ENCODE measurements around the gene RABEPK.
"Not testable (repeated sequence)": the region's sequence is repeated elsewhere in the genome, so short reads cannot be mapped to it uniquely, and the experiment has no call there.

RABEPK gene

DNA sequence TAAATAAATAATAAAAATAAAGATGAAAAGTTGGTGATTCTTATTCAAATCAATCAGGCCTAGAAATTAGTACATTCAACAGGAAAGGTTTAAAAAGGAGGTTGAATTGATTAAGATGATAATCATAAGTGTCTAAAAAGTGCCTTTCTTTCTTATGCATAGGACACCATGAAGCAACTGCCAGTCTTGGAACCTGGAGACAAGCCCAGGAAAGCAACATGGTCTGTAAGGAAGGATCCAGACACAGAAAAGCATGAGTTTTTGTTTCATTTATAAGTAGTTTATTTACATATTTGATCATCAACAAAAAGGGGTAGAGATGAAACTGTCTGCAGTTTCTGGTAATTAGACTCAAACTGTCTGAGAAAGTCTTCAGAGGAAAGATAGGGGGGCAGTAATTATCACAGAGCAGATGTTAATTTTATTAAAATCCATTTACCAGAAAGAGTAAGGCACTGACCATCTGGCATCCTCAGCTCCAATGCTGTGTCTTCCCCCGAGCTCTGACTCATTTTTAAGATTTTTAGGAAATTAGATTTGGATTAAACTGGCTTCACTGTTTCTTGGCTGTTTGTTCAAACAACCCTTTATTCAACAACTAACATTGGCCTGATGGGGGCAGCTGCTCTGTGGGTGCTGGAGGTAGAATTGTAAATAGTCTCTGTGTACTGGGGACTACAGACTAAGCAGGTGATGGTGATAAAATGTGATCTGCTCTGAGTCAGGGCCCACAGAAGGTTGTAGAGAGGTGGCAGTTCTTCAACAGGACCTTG, 2.7 kb downstream of the RABEPK start:
- no peak for DNase-seq

DNA sequence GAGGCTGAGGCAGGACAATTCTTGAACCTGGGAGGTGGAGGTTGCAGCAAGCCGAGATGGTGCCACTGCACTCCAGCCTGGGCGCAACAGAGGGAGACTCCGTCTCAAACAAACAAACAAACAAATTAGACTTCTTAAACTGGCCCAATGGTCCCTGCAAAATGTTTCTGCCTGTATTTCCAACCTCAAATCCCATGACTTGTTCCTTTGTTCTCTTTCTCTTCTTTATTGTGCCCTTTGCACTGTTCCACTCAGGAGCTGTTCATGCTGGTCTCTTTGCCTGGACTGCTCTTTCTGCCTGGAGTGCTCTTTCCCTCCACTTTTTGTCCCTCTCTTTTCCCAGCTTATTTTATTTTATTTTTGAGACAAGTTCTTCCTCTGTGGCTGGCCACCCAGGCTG, 4.1 kb downstream of the RABEPK start:
- DNase-seq: no peak

DNA sequence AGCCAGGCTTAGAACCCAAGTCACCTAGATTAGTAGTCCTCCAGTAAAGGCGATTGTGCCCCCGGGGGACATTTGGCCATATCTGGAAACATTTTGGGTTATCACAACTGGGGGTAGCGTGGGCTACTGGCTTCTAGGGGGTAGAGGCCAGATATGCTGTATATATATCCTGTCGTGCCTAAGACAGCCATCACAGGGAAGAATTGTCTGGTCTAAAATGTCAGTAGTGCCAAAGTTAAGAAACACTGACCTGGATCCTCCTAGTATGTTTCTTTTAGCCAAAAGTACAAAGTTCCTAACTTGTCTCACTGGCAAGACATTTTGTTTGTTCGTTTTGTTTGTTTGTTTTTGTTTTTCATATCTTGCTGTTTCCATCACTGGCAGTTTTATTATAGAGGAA, 13.8 kb downstream of the RABEPK start:
- DNase-seq: no peak

DNA sequence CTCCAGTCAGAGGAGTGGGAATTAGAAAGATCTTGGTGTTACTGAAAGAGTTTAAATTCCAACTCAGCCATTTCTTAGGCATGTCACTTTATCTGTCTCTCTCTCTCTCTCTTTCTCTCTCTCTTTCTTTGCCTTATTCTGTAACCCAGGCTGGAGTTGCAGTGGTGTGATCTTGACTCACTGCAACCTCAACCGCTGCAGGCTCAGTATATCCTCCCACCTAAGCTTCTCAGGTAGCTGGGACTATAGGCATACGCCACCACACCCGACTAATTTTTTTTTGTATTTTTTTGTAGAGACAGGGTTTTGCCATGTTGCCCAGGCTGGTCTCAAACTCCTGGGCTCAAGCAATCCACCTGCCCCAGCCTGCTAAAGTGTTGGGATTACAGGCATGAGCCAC, 18.3 kb downstream of the RABEPK start:
- DNase-seq: no peak

DNA sequence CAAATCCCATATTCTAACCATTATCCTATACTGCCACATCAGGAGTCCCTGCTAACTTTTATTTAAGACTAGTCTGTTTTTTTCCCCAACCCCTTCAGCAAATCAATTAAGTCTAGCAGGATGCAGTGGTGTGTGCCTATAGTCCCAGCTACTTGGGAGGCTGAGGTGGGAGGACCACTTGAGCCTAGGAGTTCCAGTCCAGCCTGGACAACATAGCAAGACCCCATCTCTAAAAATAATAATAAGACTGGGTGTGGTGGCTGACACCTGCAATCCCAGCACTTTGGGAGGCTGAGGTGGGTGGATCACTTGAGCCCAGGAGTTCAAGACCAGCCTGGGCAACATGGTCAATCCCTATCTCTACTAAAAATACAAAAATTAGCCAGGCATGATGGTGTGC, 24.5 kb downstream of the RABEPK start:
- not testable (repeated sequence) for DNase-seq

DNA sequence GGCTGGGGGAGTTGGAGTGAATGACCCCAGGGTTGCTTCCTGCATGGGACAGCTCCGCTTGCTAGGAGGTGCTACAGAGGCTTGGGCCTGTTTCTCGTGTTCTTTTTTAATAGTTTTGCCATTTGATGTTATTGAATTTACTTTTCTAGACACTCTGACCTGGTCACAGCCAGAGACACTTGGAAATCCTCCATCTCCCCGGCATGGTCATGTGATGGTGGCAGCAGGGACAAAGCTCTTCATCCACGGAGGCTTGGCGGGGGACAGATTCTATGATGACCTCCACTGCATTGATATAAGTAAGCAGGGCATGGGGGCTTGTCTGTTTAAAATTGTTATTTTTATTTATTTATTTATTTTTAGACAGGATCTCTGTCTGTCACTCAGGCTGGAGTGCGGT, 27.4 kb downstream of the RABEPK start:
- no peak for DNase-seq

DNA sequence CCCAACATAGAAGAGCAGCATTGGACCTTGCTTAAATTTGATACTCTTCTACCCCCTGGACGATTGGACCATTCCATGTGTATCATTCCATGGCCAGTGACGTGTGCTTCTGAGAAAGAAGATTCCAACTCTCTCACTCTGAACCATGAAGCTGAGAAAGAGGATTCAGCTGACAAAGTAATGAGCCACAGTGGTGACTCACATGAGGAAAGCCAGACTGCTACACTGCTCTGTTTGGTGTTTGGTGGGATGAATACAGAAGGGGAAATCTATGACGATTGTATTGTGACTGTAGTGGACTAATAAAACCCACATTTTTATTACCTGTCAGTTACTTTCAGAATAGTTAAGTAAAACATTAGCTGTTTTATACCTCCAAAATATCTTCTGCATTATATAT, 33.3 kb downstream of the RABEPK start:
- no peak for DNase-seq

DNA sequence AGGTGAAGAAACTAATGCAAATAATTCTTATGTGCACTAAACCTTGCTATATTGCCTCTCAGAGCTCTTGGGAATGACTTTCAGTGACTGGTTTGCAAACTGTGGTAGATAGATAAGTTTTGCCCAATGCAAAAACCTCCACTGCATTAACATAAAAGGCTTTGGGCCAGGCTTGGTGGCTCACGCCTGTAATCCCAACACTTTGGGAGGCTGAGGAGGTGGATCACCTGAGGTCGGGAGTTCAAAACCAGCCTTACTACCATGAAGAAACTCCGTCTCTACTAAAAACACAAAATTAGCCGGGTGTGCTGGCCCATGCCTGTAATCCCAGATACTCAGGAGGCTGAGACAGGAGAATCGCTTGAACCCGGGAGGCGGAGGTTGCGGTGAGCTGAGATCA, 33.8 kb downstream of the RABEPK start:
- not testable (repeated sequence) for DNase-seq

DNA sequence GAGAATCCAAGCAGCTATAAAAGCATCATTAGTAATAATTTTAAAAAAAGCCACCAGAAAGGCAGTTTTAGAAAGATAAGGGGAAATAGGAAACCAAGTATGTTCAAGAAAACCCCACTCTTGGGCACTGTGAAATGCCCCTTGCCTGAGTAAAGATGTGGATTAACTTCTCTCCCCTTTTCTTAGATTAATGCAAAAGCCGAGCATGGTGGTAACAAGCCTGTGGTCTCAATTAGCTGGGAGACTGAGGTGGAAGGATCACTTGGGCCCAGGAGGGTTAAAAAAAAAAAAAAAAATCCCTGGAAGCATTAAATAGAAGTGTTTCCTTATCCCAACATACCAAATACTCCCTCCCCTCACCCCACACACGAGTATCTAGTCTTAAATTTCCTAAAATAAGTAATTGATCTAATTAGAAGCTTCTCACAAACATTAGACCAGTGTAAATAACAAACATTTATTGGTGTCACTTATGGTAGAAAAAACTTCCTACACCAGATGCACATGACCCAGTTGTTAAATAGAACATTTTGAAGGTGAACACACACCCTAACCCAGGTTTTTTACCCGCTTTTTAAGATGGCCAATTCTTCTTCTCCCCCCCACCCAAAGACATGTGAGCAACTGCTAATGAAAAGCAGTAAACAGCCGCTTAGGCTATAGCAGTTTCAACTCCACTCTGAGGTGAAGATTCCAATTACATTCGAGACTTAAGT, 35.6 kb downstream of the RABEPK start:
- no peak for DNase-seq

DNA sequence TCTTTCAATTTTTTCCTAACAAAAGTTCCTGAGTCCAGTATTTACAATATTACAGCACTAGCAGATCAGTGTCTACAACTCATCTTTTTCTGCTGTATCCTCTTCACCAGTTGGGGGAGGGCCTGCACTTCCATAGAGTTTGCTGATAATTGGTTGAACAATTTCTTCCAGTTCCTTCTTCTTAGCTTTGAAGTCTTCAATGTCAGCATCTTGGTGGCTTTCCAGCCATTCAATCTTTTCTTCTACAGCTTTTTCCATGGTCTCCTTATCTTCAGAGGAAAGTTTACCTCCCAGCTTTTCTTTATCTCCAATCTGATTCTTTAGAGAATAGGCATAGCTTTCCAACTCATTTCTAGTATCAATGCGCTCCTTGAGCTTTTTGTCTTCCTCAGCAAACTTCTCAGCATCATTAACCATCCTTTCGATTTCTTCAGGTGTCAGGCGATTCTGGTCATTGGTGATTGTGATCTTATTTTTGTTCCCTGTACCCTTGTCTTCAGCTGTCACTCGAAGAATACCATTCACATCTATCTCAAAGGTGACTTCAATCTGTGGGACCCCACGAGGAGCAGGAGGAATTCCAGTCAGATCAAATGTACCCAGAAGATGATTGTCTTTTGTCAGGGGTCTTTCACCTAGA, 36.3 kb downstream of the RABEPK start:
- DNase-seq: not testable (repeated sequence)

DNA sequence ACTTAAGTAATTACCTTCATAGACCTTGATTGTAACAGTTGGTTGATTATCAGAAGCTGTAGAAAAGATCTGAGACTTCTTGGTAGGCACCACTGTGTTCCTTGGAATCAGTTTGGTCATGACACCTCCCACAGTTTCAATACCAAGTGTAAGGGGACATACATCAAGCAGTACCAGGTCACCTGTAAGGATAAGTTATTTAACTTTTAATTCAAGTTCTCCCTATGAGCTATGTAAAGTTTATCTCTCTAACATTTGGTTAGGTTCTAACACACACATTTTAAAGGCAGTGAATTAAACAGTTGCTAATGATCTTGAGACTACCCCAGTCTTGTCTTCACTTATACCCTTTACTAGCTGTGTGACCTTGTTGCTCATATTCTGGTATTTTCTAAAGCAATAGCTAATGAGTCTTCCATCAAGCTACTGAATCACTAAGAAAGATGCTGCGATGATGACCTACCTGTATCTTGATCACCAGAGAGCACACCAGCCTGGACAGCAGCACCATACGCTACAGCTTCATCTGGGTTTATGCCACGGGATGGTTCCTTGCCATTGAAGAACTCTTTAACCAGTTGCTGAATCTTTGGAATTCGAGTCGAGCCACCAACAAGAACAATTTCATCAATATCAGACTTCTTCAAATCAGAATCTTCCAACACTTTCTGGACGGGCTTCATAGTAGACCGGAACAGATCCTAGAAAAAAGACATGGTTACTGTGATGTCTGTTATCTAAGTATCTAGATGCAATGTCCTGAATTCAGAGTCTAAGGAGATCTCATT, 38.0 kb downstream of the RABEPK start:
- no peak for DNase-seq

DNA sequence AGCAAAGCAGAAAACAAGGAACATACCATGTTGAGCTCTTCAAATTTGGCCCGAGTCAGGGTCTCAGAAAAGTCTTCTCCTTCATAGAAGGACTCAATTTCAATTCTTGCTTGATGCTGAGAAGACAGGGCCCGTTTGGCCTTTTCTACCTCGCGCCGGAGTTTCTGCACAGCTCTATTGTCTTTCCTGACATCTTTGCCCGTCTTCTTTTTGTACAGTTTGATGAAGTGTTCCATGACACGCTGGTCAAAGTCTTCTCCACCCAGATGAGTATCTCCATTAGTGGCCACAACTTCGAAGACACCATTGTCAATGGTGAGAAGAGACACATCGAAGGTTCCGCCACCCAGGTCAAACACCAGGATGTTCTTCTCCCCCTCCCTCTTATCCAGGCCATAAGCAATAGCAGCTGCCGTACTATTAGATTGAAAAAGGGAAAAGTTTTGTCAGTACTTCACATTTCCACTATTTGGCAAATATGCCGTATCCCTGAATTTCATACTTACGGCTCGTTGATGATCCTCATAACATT, 38.6 kb downstream of the RABEPK start:
- no peak for DNase-seq

DNA sequence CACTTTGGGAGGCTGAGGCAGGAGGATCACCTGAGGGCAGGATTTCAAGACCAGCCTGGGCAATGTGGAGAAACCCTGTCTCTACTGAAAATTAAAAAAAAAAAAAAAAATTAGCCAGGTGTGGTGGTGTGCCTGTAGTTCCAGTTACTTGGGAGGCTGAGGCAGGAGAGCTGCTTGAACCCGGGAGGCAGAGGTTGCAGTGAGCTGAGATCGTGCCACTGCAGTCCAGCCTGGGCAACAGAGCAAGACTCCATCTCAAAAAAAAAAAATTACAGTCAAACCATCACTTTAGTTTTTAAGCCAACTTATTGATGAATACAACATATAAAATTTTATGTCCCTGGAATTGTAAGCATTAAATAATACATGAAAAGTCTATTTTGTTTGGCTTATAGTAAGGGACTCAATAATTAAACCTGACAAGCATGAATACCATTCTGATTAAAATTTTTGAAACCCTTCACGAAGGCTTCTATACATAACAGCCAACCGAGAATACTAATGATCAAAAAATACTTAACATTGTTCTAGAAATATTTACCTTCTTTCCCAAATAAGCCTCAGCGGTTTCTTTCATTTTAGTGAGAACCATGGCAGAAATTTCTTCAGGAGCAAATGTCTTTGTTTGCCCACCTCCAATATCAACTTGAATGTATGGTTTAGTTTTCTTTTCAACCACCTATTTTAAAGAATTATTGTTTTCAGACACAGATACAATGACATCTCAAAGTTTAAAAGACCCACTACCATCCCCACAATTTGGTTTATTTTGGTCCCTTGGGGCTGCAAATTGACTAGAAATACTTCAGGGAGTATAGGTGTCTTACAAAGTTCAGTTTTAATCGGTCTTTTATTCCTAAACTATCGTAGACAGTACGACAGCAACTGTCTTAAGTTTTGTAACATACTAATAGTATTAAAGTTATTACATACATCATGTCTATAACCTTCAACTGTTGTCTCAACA, 39.6 kb downstream of the RABEPK start:
- DNase-seq: no peak

DNA sequence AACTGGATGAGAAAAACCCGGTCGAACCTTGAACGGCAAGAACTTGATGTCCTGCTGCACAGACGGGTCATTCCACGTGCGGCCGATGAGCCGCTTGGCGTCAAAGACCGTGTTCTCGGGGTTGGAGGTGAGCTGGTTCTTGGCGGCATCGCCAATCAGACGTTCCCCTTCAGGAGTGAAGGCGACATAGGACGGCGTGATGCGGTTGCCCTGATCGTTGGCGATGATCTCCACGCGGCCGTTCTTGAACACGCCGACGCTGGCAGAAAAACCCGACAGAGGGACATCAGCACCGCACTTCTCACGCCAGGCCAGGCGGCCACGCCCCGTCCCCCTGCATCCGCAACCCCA, 40.3 kb downstream of the RABEPK start:
- DNase-seq: no peak

DNA sequence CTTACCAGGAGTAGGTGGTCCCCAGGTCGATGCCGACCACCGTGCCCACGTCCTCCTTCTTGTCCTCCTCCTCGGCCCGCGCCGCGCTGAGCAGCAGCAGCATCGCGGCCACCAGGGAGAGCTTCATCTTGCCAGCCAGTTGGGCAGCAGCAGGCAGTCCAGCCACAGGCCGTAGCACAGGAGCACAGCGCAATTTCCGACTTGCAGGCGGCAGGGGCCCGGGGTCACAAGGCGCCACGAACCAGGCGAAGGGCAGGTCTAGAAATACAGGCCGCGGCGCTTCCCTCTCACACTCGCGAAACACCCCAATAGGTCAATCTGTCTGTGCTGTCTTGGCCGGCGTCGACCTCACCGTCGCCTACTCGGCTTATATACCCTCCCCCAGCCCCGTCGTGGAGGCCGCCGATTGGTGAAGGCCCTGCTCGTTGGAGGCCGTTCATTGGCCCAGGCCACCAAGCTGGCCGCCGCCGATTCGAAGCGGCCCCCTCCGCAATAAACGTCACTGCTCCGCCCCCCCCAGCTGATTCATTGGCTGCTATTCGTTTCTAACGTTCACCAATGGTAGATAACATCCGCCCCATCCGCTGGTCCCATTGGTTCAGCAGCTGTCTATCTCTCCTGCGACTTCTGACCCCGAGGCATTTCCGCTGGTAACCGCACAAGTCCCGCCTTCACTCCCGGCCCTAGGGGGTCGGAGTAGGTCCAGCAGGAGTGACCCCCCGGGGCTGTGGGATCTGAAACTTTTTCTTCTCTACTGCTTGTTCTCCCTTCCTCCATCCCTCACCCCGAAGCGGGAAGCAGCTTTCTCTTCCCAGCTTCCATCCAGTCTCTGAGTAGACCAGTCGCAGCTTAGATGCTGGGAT, 40.9 kb downstream of the RABEPK start, which contains the start of gene HSPA5:
Gene HSPA5, minus strand, starts transcription at position 344 of the 863 bp plus-strand sequence. Its CDS starts 217 bp downstream, at position 127.
- DNase-seq: peak; percentile 100

DNA sequence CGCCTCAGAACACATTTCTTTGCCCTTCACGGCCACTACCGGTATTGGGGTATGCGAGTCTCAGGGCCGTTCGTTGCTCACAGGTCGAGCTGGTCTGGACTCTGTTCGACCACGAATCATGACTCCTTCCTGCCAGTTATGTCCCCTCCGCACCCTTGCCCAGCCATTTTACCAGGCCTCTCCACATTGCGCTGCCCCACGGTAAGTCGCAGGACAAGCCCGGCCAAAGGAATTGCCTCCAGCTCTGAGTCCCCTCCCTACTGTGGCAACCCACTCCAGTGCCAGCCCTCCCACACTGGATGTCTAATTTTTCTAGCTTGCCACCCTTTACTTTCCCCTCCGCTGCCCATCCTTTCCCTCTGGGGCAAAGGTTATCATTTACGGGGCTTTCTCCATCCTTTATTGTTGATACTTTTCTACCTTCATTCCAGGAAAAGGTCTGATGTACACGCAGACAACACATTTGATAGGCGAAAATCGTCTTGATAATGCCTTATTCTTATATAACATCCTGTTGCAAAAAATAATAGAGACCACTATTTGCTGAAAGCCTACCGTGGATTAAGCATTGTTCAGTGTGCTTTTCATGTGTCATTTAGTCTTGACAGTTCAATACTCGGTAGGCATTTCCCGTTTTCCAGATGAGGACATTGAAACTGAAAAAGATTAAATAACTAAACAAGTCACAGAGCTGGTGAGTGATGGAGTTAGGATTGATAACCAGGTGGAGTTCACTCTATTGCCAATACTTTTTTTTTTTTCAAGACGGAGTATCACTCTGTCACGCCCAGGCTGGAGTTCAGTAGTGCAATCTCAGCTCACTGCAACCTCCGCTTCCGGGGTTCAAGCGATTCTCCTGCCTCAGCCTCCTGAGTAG, 41.8 kb downstream of the RABEPK start:
- no peak for DNase-seq

DNA sequence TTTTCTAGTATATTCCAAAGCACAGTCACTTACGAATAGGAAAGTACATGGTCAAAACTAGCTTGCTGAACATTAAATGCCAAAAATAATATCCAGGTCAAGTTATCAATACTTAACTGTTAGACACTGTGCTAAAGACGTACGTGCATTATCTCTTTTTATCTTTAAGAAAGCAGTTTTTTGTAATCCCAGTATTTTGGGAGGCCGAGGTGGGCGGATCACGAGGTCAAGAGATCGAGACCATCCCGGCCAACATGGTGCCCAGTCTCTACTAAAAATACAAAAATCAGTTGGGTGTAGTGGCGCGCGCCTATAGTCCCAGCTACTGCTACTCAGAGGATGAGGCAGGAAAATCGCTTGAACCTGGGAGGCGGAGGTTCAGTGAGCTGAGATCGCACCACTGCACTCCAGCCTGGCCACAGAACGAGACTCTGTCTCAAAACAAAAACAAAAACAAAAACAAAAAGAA, 43.5 kb downstream of the RABEPK start:
- DNase-seq: no peak

DNA sequence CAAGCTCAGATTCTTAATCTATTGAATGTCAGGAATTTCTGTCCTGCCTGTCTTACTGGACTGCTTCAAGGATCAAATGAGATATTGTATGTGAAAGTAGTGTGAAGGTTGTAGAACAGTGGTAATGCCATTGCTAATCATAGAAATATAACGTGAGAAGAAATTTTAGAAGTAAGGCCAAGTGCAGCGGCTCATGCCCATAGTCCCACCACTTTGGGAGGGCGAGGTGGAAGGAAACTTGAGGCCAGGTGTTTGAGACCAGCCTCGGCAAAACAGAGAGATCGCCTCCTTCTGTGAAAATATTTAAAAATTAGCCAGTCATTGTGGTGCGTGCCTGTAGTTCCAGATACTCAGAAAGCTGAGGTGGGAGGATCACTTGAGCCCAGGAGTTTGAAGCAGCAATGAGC, 45.9 kb downstream of the RABEPK start:
- DNase-seq: no peak

DNA sequence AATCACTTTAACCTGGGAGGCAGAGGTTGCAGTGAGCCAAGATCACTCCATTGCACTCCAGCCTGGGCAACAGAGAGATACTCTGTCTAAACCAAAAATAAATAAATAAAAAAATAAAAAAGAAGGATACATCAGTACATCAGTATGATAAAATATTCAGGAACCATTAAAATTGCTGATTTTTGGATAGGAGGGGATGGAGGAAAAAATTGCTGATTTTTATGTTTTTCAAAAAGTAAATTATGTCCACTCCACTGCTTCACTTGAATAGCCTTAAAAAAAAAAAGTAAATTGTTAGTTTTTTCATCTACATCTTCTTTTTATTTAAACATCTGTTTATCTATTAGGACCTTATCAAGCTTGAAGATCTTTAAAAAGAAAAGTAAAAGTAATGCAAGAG, 53.9 kb downstream of the RABEPK start:
- DNase-seq: no peak

All from right hindlimb (tissue), 1 donor.